AG10803 (cell line): ENCODE measurements around the gene NIT1.

ENCODE experiments used
- DNase-seq: peaks from one replicate; pipeline ENCODE4 v3.0.0; 2010; ENCODE audit warnings: low read depth
- H3K4me3 ChIP-seq: 2 replicates; pipeline ENCODE4 v1.5.1; 2011; ENCODE audit warnings: mild to moderate bottlenecking, low read length, control low read depth
- TF ChIP-seq, protein P1 (sequence below): conservative IDR thresholded peaks from 2 replicates; pipeline ENCODE4 v1.5.1; 2011; ENCODE audit warnings: mild to moderate bottlenecking, low read length, control low read depth, inconsistent platforms

Gene NIT1

DNA sequence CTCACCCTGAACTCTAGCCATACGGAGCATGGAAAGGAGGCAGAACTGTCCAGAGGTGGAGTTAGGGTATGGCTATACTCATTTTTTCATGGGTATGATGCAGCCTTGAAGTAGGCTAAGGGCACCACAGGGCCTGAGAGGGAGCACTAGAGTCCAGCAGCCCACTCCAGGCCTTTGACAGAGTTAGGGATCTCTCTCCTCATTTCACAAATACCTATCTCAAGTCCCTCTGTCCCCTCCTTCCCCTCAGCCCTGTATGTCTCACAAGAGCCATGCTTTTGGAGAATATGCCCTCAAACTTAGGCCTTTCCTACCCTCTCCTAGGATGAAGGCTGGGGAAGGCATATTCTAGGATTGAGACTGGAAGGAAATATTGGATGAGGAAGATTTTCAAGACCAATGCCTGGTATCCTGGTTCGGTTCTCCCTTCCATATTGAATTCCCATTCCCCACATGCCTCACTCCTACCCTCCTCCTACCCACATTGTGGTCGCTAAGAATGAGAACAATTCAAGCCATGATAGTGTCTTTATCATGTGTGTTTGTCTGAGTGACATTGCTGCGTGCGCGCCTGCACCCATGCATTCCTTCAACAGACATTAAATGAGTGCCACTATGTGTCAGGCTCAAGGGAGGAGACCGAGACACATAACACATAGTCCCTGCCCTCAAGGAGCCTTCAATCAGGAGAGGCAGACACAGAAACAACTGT, 26.0 kb upstream of the NIT1 start:
- H3K4me3 ChIP-seq, result no peak overlapping the region
- TF ChIP-seq, protein P1, sequence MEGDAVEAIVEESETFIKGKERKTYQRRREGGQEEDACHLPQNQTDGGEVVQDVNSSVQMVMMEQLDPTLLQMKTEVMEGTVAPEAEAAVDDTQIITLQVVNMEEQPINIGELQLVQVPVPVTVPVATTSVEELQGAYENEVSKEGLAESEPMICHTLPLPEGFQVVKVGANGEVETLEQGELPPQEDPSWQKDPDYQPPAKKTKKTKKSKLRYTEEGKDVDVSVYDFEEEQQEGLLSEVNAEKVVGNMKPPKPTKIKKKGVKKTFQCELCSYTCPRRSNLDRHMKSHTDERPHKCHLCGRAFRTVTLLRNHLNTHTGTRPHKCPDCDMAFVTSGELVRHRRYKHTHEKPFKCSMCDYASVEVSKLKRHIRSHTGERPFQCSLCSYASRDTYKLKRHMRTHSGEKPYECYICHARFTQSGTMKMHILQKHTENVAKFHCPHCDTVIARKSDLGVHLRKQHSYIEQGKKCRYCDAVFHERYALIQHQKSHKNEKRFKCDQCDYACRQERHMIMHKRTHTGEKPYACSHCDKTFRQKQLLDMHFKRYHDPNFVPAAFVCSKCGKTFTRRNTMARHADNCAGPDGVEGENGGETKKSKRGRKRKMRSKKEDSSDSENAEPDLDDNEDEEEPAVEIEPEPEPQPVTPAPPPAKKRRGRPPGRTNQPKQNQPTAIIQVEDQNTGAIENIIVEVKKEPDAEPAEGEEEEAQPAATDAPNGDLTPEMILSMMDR, result no peak
- no peak for DNase-seq

DNA sequence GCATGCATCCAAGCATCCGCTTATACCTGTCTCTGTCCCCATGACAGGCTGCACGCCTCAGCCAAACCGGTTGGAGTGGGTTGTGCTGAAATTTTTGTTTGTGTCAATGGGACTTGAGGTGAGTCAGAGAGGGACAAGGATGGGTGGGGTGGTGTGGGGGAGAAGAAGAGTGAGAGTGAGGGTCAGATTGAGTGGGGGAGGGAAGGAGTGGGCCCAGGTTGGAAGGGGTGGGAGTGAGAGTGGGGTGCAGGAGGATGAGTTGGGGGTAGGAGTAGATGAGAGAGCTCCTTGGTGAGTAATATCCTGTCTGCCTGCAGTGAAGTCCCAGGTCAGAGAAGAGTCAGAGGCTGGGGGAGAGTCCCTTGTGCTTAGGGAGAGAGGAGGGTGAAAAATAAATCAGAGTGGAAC, 25.3 kb upstream of the NIT1 start:
- TF ChIP-seq, protein P1, result no peak
- DNase-seq, result no peak
- no peak overlapping the region for H3K4me3 ChIP-seq

DNA sequence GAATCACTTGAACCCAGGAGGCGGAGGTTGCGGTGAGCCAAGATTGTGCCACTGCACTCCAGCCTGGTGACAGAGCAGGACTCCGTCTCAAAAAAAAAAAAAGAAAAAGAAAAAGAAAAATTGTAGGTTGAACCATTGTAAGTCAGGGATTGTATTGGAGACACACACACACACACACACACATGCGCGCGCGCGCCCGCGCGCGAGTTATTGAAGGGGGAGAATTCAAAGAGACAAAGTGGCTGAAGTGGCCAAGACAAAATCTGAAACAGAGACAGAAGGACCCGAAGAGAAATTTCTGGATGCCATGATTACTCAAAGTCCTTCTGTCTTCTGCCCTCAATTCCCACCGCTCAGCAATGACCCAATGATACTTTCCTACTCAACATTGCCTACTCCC, 23.4 kb upstream of the NIT1 start:
- no peak overlapping the region for H3K4me3 ChIP-seq
- no peak for DNase-seq
- TF ChIP-seq, protein P1, result no peak

DNA sequence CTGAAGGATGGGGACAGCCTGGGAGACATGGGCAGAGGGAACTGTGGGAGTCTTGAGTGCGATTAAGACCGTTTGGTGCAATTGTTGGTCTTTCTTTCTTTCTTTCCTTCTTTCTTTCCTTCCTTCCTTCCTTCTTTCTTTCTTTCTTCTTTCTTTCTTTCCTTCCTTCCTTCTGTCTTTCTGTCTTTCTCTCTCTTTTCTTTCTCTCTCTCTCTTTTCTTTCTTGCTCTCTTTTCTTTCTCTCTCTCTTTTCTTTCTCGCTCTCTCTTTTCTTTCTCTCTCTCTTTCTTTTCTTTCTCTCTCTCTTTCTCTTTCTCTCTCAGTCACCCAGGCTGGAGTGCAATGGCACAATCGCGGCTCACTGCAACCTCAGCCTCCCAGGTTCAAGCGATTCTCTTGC, 22.7 kb upstream of the NIT1 start:
- TF ChIP-seq, protein P1, result no peak
- H3K4me3 ChIP-seq, result no peak overlapping the region
- DNase-seq, result no peak

DNA sequence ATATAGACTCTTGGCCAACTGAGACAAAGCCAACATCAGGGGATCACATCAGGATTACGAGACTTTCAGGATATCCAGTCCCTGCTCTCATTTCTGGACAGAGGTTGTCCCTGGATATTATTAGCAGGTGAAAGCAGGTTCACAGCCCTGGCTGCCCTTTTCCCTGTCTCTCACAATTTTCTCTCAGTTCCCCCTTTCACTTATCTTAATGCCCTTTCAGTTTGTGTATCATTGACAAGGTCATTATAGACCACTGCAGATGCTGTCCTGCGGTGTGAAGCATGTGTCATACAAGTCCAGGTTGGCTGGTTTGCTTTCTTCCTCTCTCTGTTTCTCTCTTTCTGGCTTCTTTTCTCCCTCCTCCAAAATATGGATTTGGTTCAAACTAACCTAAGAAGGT, 21.9 kb upstream of the NIT1 start:
- DNase-seq, result no peak
- H3K4me3 ChIP-seq, result no peak overlapping the region
- TF ChIP-seq, protein P1, result no peak

DNA sequence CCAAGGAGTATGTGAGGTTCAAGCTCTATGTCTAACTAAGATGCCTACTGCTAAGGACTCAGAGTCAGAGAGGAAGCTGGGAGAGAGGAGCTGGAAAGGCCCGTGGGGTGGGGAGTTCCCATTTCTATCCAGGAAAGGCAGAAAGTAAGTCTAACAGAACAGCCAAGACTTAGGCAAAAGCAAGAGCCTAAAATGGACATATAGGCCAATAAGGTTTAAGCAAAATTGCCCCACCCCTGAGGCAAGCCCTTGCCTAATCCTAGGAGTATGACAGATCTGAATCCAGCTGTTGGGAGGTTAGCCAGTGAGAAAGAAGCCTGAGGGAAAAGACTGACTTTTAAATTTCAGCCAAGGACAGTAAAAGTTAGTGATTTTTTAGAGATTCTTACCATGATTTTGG, 21.4 kb upstream of the NIT1 start:
- DNase-seq, result peak; percentile 84
- TF ChIP-seq, protein P1, result no peak
- H3K4me3 ChIP-seq, result no peak overlapping the region

DNA sequence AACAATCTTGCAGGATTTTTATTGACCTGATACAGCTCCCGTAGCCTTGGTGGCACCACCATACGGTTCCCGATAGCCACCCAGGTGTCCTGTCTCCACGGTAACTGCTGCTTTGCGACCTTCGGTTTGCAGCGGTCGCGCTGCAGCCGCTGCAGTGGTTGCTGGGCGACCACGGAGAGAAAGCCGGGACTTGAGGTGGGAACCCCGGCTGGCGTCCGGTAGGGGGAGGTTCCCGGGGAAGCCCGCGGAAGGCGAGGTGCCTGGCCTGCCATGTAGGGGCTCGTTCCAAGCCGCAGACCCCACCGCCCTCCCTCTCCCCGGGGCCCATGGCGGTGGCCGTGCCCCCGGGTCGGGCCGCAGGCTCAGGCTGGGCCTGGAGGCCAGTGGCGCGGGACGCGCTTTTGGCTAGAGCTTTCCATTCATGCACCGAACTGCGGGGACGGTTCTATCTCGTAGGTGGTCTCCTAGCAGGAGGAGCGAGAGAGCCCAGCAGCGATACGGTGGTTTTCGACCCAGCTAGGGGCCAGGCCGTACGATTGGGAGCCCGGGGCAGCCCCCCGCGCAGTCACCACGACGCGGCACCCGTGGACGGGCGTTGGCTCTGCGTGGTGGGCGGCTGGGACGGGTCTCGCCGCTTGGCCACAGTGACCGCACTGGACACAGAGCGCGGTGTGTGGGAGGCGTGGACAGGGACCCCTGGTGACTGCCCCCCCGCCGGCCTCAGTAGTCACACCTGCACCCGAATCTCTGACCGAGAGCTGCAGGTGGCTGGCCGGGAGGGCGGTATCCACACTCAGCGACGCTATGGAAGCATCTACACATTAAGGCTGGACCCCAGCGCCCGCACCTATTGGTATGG, 19.5 kb upstream of the NIT1 start, which contains the start of gene KLHDC9:
Gene KLHDC9 (plus strand): TSS at position 152 of the 859 bp plus-strand sequence. CDS start 175 bp downstream, at position 327.
- DNase-seq, result peak; percentile 71
- TF ChIP-seq, protein P1, result no peak

More for the DNA sequence above, 19.5 kb upstream of the NIT1 start, which contains the start of gene KLHDC9:
- peak within 1 kb of the TSS; percentile 68 for H3K4me3 ChIP-seq
